Femur (tissue), 1 donor: ENCODE measurements around the gene PDE9A.
"Not testable (repeated sequence)": the region's sequence is repeated elsewhere in the genome, so short reads cannot be mapped to it uniquely, and the experiment has no call there.

ENCODE experiments used
- DNase-seq: peaks from one replicate; pipeline ENCODE4 v3.0.0-alpha.2; 2017

Gene PDE9A

GRCh38 chr21:42691901-42692559 is 38.6 kb downstream of the PDE9A start:
- no peak for DNase-seq

GRCh38 chr21:42692688-42693087 is 39.3 kb downstream of the PDE9A start:
- DNase-seq, result no peak

- DNase-seq, result no peak
Measured at GRCh38 chr21:42694751-42695696, 41.6 kb downstream of the PDE9A start.

GRCh38 chr21:42695697-42696380 is 42.4 kb downstream of the PDE9A start:
- DNase-seq, result no peak

GRCh38 chr21:42696501-42697040 is 43.1 kb downstream of the PDE9A start:
- no peak for DNase-seq

- no peak for DNase-seq
Measured at GRCh38 chr21:42698733-42699132, 45.3 kb downstream of the PDE9A start.

- DNase-seq, result no peak
Measured at GRCh38 chr21:42699196-42699595, 45.8 kb downstream of the PDE9A start.

- DNase-seq, result no peak
Measured at GRCh38 chr21:42701706-42702456, 48.5 kb downstream of the PDE9A start.

GRCh38 chr21:42702720-42703119 is 49.3 kb downstream of the PDE9A start:
- DNase-seq, result no peak

- DNase-seq, result no peak
Measured at GRCh38 chr21:42703136-42703908, 49.9 kb downstream of the PDE9A start.

GRCh38 chr21:42703965-42704364 is 50.5 kb downstream of the PDE9A start:
- DNase-seq, result no peak

- DNase-seq, result no peak
Measured at GRCh38 chr21:42704861-42705260, 51.4 kb downstream of the PDE9A start.

- no peak for DNase-seq
Measured at GRCh38 chr21:42705346-42705745, 51.9 kb downstream of the PDE9A start.

- no peak for DNase-seq
Measured at GRCh38 chr21:42705746-42706374, 52.4 kb downstream of the PDE9A start.

GRCh38 chr21:42706765-42707164 is 53.3 kb downstream of the PDE9A start:
- DNase-seq, result no peak

GRCh38 chr21:42707207-42707830 is 53.9 kb downstream of the PDE9A start:
- DNase-seq, result no peak

GRCh38 chr21:42708107-42708506 is 54.7 kb downstream of the PDE9A start:
- DNase-seq, result no peak

GRCh38 chr21:42708916-42709315 is 55.5 kb downstream of the PDE9A start:
- not testable (repeated sequence) for DNase-seq

- no peak for DNase-seq
Measured at GRCh38 chr21:42711667-42712066, 58.2 kb downstream of the PDE9A start.

- not testable (repeated sequence) for DNase-seq
Measured at GRCh38 chr21:42715427-42715826, 62.0 kb downstream of the PDE9A start.

- no peak for DNase-seq
Measured at GRCh38 chr21:42716074-42716473, 62.7 kb downstream of the PDE9A start.
